Measurements from ENCODE around the gene RNASEH2C. TPM values are rescaled to one million over a fixed set of nuclear protein-coding genes. Genes with fewer than 3 reads are reported as not detected.

The RNASEH2C gene
- total RNA-seq = 13.9 and 42.2 TPM in 2 replicates

GRCh38 chr11:65720211-65720934, at the start of gene RNASEH2C:
Gene RNASEH2C (minus strand): TSS chr11:65720798. CDS start chr11:65720758, 40 bp downstream.

GRCh38 chr11:65711785-65712632, 8.6 kb downstream of the RNASEH2C start, which contains the start of gene KAT5:
Gene KAT5 (plus strand): TSS chr11:65712252. CDS start chr11:65712268, 16 bp downstream.

Other genes starting within 250 kb of the RNASEH2C start
- gene MALAT1, start 221.8 kb downstream of the RNASEH2C start, total RNA-seq = 4,567 and 7,714 TPM in 2 replicates
- gene SCYL1, start 195.7 kb downstream of the RNASEH2C start, total RNA-seq = 58.4 and 75.9 TPM in 2 replicates
- gene LTBP3, start 162.4 kb downstream of the RNASEH2C start, total RNA-seq = 19.8 and 39.0 TPM in 2 replicates
- gene ZNRD2, start 150.3 kb downstream of the RNASEH2C start, total RNA-seq = 63.3 and 88.9 TPM in 2 replicates
- 12.1 and 17.6 TPM in 2 replicates for gene FAM89B, start 148.3 kb downstream of the RNASEH2C start, total RNA-seq
- gene EHBP1L1, start 144.7 kb downstream of the RNASEH2C start, total RNA-seq = 60.1 and 66.3 TPM in 2 replicates
- 0.48 and 3.2 TPM in 2 replicates for gene KCNK7, start 125.0 kb downstream of the RNASEH2C start, total RNA-seq
- 15.6 and 33.7 TPM in 2 replicates for gene MAP3K11, start 106.6 kb downstream of the RNASEH2C start, total RNA-seq
- gene PCNX3, start 105.0 kb downstream of the RNASEH2C start, total RNA-seq = 11.3 and 15.4 TPM in 2 replicates
- gene SIPA1, start 82.7 kb downstream of the RNASEH2C start, total RNA-seq = 20.2 and 22.8 TPM in 2 replicates
- 10.7 and 19.0 TPM in 2 replicates for gene RELA, start 57.9 kb downstream of the RNASEH2C start, total RNA-seq
- 33.0 and 43.6 TPM in 2 replicates for gene KAT5, start 8.5 kb downstream of the RNASEH2C start, total RNA-seq
- 11.7 and 23.4 TPM in 2 replicates for gene AP5B1, start 60.2 kb upstream of the RNASEH2C start, total RNA-seq
- gene OVOL1, start 66.3 kb upstream of the RNASEH2C start, total RNA-seq = 8.1 and 61.7 TPM in 2 replicates
- 0.24 and 0.43 TPM in 2 replicates for gene SNX32, start 113.2 kb upstream of the RNASEH2C start, total RNA-seq
- gene CFL1, start 137.4 kb upstream of the RNASEH2C start, total RNA-seq = 598 and 942 TPM in 2 replicates
- gene MUS81, start 139.6 kb upstream of the RNASEH2C start, total RNA-seq = 49.4 and 60.2 TPM in 2 replicates
- 5.3 and 10.4 TPM in 2 replicates for gene EFEMP2, start 152.0 kb upstream of the RNASEH2C start, total RNA-seq
- gene CTSW, start 159.0 kb upstream of the RNASEH2C start, total RNA-seq = not detected in 2 replicates
- 159 and 174 TPM in 2 replicates for gene FIBP, start 167.7 kb upstream of the RNASEH2C start, total RNA-seq
- gene CCDC85B, start 169.9 kb upstream of the RNASEH2C start, total RNA-seq = 40.7 and 53.5 TPM in 2 replicates
- gene FOSL1, start 179.6 kb upstream of the RNASEH2C start, total RNA-seq = 7.0 and 33.3 TPM in 2 replicates
- gene C11orf68, start 198.3 kb upstream of the RNASEH2C start, total RNA-seq = 6.8 and 18.6 TPM in 2 replicates
- gene DRAP1, start 198.6 kb upstream of the RNASEH2C start, total RNA-seq = 107 and 153 TPM in 2 replicates
- not detected in 2 replicates for gene TSGA10IP, start 224.7 kb upstream of the RNASEH2C start, total RNA-seq
- gene SART1, start 240.9 kb upstream of the RNASEH2C start, total RNA-seq = 18.8 and 22.7 TPM in 2 replicates